PC-9 (cell line): ENCODE results near the gene ABCA2. TPM values are rescaled to one million over a fixed set of nuclear protein-coding genes. Genes with fewer than 3 reads are reported as not detected.

Experiments
- BruUV-seq: library from RNA; stranded (reverse); fragments of 400-500 nt; replicated peaks from 2 replicates; lab custom pipeline; 2021; lab: Mats Ljungman, UMichigan
- CTCF ChIA-PET: fragments of 300-600 bp; sonication (Branson Sonifier 250); formaldehyde crosslinking; loops from one replicate; lab custom pipeline; 2022; ENCODE audit warnings: antibody characterized with exemption; lab: Charles Lee
- POLR2A ChIA-PET: fragments of 300-600 bp; sonication (Branson Sonifier 250); formaldehyde crosslinking; loops from one replicate; lab custom pipeline; 2022; ENCODE audit warnings: antibody characterized with exemption; ENCODE audit not compliant: unreplicated experiment; lab: Charles Lee
- DNase-seq, 2 experiments: peaks; one replicate each; pipeline versions ENCODE4 v3.0.0 to v3.0.0-alpha.2; 2015 to 2022; ENCODE audit warnings: mixed read lengths in 1 of 2
- H2AFZ ChIP-seq: fragments of 200-600 bp; sonication (generic); 2 replicates; pipeline ENCODE4 v1.8.1; 2017; ENCODE audit warnings: antibody characterized with exemption
- H3F3A ChIP-seq: fragments of 200-600 bp; sonication (generic); 2 replicates; pipeline ENCODE4 v1.8.1; 2017; ENCODE audit warnings: antibody characterized with exemption, mild to moderate bottlenecking, low read depth; ENCODE audit not compliant: insufficient read depth
- H3K27ac ChIP-seq: fragments of 200-600 bp; sonication (generic); 2 replicates; pipeline ENCODE4 v1.6.1; 2016; ENCODE audit warnings: mixed run types
- H3K27me3 ChIP-seq: fragments of 200-600 bp; sonication (generic); 2 replicates; pipeline ENCODE4 v1.6.1; 2016; ENCODE audit warnings: low read depth, mixed run types; ENCODE audit not compliant: insufficient read depth
- H3K36me3 ChIP-seq: fragments of 200-600 bp; sonication (generic); 2 replicates; pipeline ENCODE4 v1.6.1; 2016; ENCODE audit warnings: low read depth, mixed run types
- H3K4me1 ChIP-seq: fragments of 200-600 bp; sonication (generic); replicated peaks from 2 replicates; pipeline ENCODE4 v1.6.1; 2016; ENCODE audit warnings: mixed run types; ENCODE audit not compliant: insufficient read depth
- H3K4me2 ChIP-seq: fragments of 200-600 bp; sonication (generic); 2 replicates; pipeline ENCODE4 v1.6.1; 2017; ENCODE audit warnings: mixed run types
- H3K4me3 ChIP-seq: fragments of 200-600 bp; sonication (generic); 2 replicates; pipeline ENCODE4 v1.6.1; 2016; ENCODE audit warnings: mixed run types
- H3K79me2 ChIP-seq: fragments of 200-600 bp; sonication (generic); 2 replicates; pipeline ENCODE4 v1.6.1; 2017; ENCODE audit warnings: low read depth, mixed run types
- H3K9me2 ChIP-seq: fragments of 200-600 bp; sonication (generic); 2 replicates; pipeline ENCODE4 v1.8.1; 2017; ENCODE audit warnings: mild to moderate bottlenecking; ENCODE audit not compliant: insufficient read depth
- H3K9me3 ChIP-seq: fragments of 200-600 bp; sonication (generic); 2 replicates; pipeline ENCODE4 v1.8.1; 2016; ENCODE audit warnings: low read depth; ENCODE audit not compliant: insufficient read depth
- H4K20me1 ChIP-seq: fragments of 200-600 bp; sonication (generic); 2 replicates; pipeline ENCODE4 v1.8.1; 2017; ENCODE audit not compliant: insufficient read depth
- EZH2 ChIP-seq: fragments of 200-600 bp; sonication (generic); IDR thresholded peaks from 2 replicates; pipeline ENCODE4 v1.8.0; 2017; ENCODE audit warnings: antibody characterized with exemption, low read depth
- intact Hi-C: fragments of 100-400 bp; cut with micrococcal nuclease; formaldehyde crosslinking; loops from one replicate; pipeline ENCODE4 v1.10.0; 2022; ENCODE audit not compliant: unreplicated experiment
- total RNA-seq: library from RNA; stranded (reverse); gene quantifications from 2 replicates; pipeline ENCODE4 v1.2.3, GENCODE V29; 2021
- TF ChIP-seq, protein P1 (sequence below): fragments of 200-600 bp; sonication (generic); conservative IDR thresholded peaks from 2 replicates; pipeline ENCODE4 v1.6.1; 2017; ENCODE audit warnings: mixed run types, antibody characterized with exemption, mild to moderate bottlenecking, moderate library complexity

Gene ABCA2
- total RNA-seq, 1 experiment from 2014 or later = 79.2 TPM

- H3K4me3 ChIP-seq = no peak overlapping the region
- CTCF ChIA-PET = no interaction called here
- TF ChIP-seq, protein P1, sequence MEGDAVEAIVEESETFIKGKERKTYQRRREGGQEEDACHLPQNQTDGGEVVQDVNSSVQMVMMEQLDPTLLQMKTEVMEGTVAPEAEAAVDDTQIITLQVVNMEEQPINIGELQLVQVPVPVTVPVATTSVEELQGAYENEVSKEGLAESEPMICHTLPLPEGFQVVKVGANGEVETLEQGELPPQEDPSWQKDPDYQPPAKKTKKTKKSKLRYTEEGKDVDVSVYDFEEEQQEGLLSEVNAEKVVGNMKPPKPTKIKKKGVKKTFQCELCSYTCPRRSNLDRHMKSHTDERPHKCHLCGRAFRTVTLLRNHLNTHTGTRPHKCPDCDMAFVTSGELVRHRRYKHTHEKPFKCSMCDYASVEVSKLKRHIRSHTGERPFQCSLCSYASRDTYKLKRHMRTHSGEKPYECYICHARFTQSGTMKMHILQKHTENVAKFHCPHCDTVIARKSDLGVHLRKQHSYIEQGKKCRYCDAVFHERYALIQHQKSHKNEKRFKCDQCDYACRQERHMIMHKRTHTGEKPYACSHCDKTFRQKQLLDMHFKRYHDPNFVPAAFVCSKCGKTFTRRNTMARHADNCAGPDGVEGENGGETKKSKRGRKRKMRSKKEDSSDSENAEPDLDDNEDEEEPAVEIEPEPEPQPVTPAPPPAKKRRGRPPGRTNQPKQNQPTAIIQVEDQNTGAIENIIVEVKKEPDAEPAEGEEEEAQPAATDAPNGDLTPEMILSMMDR = no peak
- no peak for TF ChIP-seq EZH2
- POLR2A ChIA-PET = no interaction called here
- no peak overlapping the region for H3K27ac ChIP-seq
- no peaks in the 10 kb centered on the region for H3K36me3 ChIP-seq
- H3K4me2 ChIP-seq = no peak overlapping the region
- H3K9me2 ChIP-seq = no peaks in the 10 kb centered on the region
- peaks cover 15% of the 10 kb centered on the region for H3K4me1 ChIP-seq
- intact Hi-C loops = no loop called here
- no peaks in the 10 kb centered on the region for H3K9me3 ChIP-seq
- H2AFZ ChIP-seq = no peak overlapping the region
- no peaks in the 10 kb centered on the region for H3K27me3 ChIP-seq
- BruUV-seq = no TSS peak
- H3K79me2 ChIP-seq = peaks cover 21% of the 10 kb centered on the region
- peaks cover 33% of the 10 kb centered on the region for H4K20me1 ChIP-seq
- peaks cover 14% of the 10 kb centered on the region; the same call in 1 of the 2 replicates for H3F3A ChIP-seq
- no peak for DNase-seq
Observed at GRCh38 chr9:137042751-137043727, 15.0 kb upstream of the ABCA2 start.

GRCh38 chr9:137041124-137041523 lies 13.1 kb upstream of the ABCA2 start:
- no peaks in the 10 kb centered on the region for H3K9me3 ChIP-seq
- no peak overlapping the region for H3K4me3 ChIP-seq
- no peaks in the 10 kb centered on the region for H3K9me2 ChIP-seq
- H3K27ac ChIP-seq = no peak overlapping the region
- ChIA-PET CTCF (no interaction called here), POLR2A (no interaction called here)
- H4K20me1 ChIP-seq = peaks cover 28% of the 10 kb centered on the region
- no TSS peak for BruUV-seq
- no peak overlapping the region for H3K4me2 ChIP-seq
- no peak for DNase-seq
- H3K4me1 ChIP-seq = peaks cover 15% of the 10 kb centered on the region
- TF ChIP-seq EZH2 = no peak
- TF ChIP-seq, protein P1 = no peak
- H3K27me3 ChIP-seq = no peaks in the 10 kb centered on the region
- intact Hi-C loops = no loop called here
- peaks cover 21% of the 10 kb centered on the region for H3K79me2 ChIP-seq
- H3F3A ChIP-seq = peaks cover 12% of the 10 kb centered on the region; the same call in 1 of the 2 replicates
- no peaks in the 10 kb centered on the region for H3K36me3 ChIP-seq
- no peak overlapping the region for H2AFZ ChIP-seq

DNA sequence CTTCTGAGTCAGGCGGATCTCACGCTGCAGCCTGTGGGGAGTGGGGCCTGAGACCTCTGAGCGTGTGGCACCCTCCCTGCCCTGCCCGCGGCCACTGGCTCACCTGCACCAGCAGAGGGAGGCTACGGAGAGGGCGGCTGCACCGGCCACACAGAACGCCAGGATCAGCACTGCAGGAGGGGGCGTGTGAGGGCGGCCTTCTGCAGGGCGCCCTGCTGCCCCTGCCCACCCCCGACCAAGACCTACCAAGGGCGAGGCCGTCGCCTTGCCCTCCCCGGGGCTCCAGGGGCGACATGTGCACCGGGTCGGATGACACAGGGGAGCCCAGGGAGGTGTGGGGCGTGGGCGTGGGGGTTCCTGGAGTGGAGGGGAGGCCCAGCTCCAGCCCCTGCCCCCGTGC lies 12.5 kb upstream of the ABCA2 start:
- H3K4me3 ChIP-seq = no peak overlapping the region
- no peak overlapping the region for H2AFZ ChIP-seq
- H3F3A ChIP-seq = peaks cover 17% of the 10 kb centered on the region; the same call in 1 of the 2 replicates
- no peaks in the 10 kb centered on the region for H3K36me3 ChIP-seq
- no peaks in the 10 kb centered on the region for H3K9me2 ChIP-seq
- peaks cover 15% of the 10 kb centered on the region for H3K4me1 ChIP-seq
- no peak overlapping the region for H3K4me2 ChIP-seq
- ChIA-PET POLR2A (no interaction called here), CTCF (no interaction called here)
- no peak for DNase-seq
- no TSS peak for BruUV-seq
- no peaks in the 10 kb centered on the region for H3K27me3 ChIP-seq
- no peak overlapping the region for H3K27ac ChIP-seq
- TF ChIP-seq EZH2 = no peak
- TF ChIP-seq, protein P1 = no peak
- peaks cover 21% of the 10 kb centered on the region for H3K79me2 ChIP-seq
- H4K20me1 ChIP-seq = peaks cover 30% of the 10 kb centered on the region
- H3K9me3 ChIP-seq = no peaks in the 10 kb centered on the region
- intact Hi-C loops = no loop called here
